Cardiac fibroblast (primary cell): ENCODE data around the gene ZBTB14.

ENCODE experiments used
- DNase-seq, 2 donors: peaks; one replicate each; pipeline versions ENCODE4 v3.0.0 to v3.0.0-alpha.2; 2010; ENCODE audit warnings: low read depth in 2 of 2
- H3K4me3 ChIP-seq, 2 donors: replicated peaks in 1 of 2; 1 replicate in 1 of 2; 2 replicates in 1 of 2; pipeline ENCODE4 v1.5.1; 2011; ENCODE audit warnings: low read depth in 2 of 2, low read length in 2 of 2, mild to moderate bottlenecking in 2 of 2, moderate library complexity in 1 of 2
- CTCF ChIP-seq: IDR thresholded peaks from one replicate; pipeline ENCODE4 v1.5.1; 2011; ENCODE audit warnings: low read depth, mild to moderate bottlenecking, low read length, inconsistent platforms

Gene ZBTB14

GRCh38 chr18:5295231-5295920 is at the start of gene ZBTB14:
ZBTB14 (minus strand) TSS chr18:5295726; CDS start chr18:5293246, 2,480 bp downstream.
- no peak for TF ChIP-seq CTCF
- peak in 1 of 2 donors; percentile 75 for DNase-seq

GRCh38 chr18:5339202-5339834 is 43.8 kb upstream of the ZBTB14 start:
- no peak for DNase-seq
- TF ChIP-seq CTCF = no peak
- no peak overlapping the region for H3K4me3 ChIP-seq

More at GRCh38 chr18:5295231-5295920, at the start of gene ZBTB14:
- H3K4me3 ChIP-seq = peak within 1 kb of the TSS; percentile 76 to 82

GRCh38 chr18:5334456-5335075 is 39.0 kb upstream of the ZBTB14 start:
- no peak for DNase-seq
- no peak overlapping the region for H3K4me3 ChIP-seq
- no peak for TF ChIP-seq CTCF

GRCh38 chr18:5318061-5318700 is 22.7 kb upstream of the ZBTB14 start:
- no peak overlapping the region for H3K4me3 ChIP-seq
- DNase-seq = no peak
- TF ChIP-seq CTCF = no peak

GRCh38 chr18:5317186-5317585 is 21.7 kb upstream of the ZBTB14 start:
- H3K4me3 ChIP-seq = no peak overlapping the region
- peak; percentile 10 to 18 for DNase-seq
- TF ChIP-seq CTCF = no peak

GRCh38 chr18:5315838-5316237 is 20.3 kb upstream of the ZBTB14 start:
- DNase-seq = no peak
- TF ChIP-seq CTCF = no peak
- H3K4me3 ChIP-seq = no peak overlapping the region
